ENCODE measurements around the gene NCAPD3.
A peak's percentile ranks its signal among the peaks of the same experiment; 100 is the strongest.

- peak in 1 of 6 experiments; percentile 8 for TF ChIP-seq CTCF (IDR thresholded peaks at IDR 0.05)
- TF ChIP-seq POLR2A (IDR thresholded peaks at IDR 0.05): peak in 1 of 2 donors; percentile 37
These were observed 98.9 kb downstream of the NCAPD3 start for GRCh38 chr11:134124660-134125451.

All from adrenal gland (tissue), 5 donors.